DOHH2 (cell line): ENCODE measurements around the gene CLCN6.

Experiments used
- EZH2phosphoT487 ChIP-seq: fragments of 200-600 bp; sonication (generic); IDR thresholded peaks from 2 replicates; pipeline ENCODE4 v1.6.1; 2017; ENCODE audit warnings: borderline replicate concordance, mild to moderate bottlenecking, antibody characterized with exemption, low read length, moderate library complexity, mixed read lengths
- TF ChIP-seq, protein P1 (sequence below): fragments of 200-600 bp; sonication (generic); IDR thresholded peaks from one replicate; pipeline ENCODE4 v1.5.1; 2014; ENCODE audit warnings: antibody characterized with exemption, mild to moderate bottlenecking, low read depth, low read length; ENCODE audit not compliant: poor library complexity, severe bottlenecking

- TF ChIP-seq, protein P1, sequence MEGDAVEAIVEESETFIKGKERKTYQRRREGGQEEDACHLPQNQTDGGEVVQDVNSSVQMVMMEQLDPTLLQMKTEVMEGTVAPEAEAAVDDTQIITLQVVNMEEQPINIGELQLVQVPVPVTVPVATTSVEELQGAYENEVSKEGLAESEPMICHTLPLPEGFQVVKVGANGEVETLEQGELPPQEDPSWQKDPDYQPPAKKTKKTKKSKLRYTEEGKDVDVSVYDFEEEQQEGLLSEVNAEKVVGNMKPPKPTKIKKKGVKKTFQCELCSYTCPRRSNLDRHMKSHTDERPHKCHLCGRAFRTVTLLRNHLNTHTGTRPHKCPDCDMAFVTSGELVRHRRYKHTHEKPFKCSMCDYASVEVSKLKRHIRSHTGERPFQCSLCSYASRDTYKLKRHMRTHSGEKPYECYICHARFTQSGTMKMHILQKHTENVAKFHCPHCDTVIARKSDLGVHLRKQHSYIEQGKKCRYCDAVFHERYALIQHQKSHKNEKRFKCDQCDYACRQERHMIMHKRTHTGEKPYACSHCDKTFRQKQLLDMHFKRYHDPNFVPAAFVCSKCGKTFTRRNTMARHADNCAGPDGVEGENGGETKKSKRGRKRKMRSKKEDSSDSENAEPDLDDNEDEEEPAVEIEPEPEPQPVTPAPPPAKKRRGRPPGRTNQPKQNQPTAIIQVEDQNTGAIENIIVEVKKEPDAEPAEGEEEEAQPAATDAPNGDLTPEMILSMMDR, result no peak
- no peak for TF ChIP-seq EZH2phosphoT487
Observed at GRCh38 chr1:11807133-11807532, 1.1 kb downstream of the CLCN6 start.
